CD4-positive, alpha-beta T cell treated with Interleukin-2 at 100 ng/mL for 4 hours (primary cell): ENCODE results near the gene USP49.
A peak's percentile ranks its signal among the peaks of the same experiment; 100 is the strongest.
"Not testable (repeated sequence)": the region's sequence is repeated elsewhere in the genome, so short reads cannot be mapped to it uniquely, and the experiment has no call there.

Experiments
- DNase-seq: peaks from one replicate; pipeline ENCODE4 v3.0.0-alpha.2; 2020; ENCODE audit warnings: low spot score

Gene USP49

DNA sequence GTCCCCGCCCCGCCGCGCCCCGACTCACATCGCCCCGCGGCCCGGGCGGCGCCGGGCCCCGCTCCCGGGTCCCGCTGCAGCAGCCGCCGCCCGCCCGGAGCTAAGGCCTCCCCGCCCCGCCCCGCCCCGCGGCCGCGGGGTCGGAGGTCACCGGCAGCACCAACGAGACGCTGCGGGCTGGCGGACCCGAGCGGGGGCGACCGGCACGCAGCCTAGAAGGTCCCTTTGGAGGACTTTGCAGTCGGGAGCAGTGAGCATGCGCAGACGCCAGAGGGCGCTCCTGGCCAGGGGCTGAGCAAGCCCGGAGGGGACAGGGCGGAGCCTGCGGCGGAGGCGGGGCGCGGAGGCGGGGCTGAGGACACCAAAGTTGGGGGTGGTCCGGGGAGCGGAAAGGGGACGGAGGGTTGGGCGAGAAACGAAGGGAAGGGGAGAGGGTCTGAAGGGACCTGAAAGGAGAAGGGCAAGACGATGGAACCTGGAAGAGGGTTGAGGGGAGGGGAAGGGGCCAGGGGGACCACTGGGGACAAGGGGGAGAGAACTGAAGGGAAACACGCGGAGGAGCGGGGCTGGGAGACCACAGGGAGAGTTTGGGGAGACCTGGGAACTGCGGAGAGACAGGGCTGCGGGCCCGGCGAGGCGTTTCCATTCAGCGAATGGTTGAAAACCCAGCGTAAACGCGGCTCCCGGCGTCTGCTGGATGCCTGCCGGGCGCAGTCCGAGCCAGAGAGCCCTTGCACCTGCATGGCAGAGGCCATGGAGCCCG is 115.2 kb downstream of the USP49 start, which contains the start of gene FRS3:
Gene FRS3, minus strand, starts transcription at position 113 of the 763 bp plus-strand sequence. CDS start 2,913 bp downstream, outside the sequence.
- DNase-seq: peak; percentile 99

DNA sequence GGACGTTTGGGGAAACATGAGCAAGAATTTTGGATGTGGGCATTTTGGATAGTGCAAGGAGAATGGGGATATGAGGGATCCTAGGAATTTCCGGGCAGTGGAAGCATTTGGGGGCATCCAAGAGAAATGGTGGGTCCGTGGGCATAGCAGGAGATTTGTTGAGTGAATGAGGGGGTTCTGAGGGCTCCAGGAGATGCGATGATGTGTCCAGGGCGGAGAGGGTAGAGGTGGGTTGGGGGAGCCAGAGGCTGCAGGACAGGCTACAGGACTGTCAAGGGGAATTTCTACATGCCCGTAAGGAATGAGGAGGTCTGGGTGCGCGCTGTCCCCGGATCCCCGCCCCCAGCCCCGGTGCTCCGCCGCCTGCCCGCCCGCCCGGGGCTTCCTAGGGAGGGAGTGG is 115.8 kb downstream of the USP49 start:
- DNase-seq: no peak

DNA sequence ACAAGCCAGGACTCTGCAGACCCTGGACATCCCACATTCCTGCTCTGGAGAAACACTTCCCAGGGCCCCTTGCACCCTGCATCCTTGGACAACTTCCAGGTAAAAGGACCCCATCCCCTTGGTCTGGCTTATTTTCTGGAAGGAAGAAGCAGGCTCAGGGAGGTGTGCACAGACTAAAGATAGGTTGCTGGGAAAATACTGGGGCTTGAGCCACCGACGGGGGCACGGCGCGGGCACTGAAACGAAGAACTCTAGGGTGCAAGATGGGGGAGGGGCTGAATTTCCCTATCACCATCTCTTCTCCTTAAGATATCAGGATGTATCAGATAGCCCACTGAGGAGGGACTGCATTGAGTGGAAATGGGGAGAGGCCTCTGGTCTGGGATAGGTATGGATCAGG is 116.3 kb downstream of the USP49 start:
- no peak for DNase-seq

DNA sequence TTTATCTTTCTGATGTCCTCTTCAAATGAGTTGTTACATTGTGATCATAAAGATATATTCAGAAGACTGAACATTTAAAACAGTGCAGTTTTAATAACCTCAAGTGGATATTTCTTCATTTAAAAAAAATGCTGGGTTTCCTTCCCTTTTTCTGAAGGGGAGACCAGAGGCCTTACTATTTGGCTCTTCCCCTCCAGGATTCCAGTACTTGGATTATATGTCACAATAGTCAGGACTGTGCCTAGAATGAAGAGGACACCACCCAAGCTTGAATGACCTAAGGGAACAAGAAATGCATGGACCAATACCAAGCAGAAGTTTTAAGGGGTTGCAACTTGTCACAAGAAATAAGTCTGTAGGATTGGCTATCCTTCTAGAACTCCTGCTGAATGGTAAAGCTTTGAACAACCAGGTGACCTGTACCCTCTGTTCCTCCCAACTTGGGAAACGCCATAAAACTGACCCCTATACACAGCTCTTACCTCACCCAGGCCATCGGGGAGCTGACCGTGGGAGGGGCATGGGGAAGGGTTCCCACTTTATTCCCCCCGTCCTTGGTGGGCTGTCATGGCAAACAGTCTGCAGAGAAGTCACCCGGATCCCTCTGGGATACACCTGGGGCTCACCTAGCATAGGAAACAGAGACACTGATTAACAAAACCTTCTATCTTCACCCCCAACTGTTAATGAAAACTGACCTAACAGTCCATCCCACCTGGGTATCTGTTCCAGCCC is 117.5 kb downstream of the USP49 start:
- DNase-seq: no peak

DNA sequence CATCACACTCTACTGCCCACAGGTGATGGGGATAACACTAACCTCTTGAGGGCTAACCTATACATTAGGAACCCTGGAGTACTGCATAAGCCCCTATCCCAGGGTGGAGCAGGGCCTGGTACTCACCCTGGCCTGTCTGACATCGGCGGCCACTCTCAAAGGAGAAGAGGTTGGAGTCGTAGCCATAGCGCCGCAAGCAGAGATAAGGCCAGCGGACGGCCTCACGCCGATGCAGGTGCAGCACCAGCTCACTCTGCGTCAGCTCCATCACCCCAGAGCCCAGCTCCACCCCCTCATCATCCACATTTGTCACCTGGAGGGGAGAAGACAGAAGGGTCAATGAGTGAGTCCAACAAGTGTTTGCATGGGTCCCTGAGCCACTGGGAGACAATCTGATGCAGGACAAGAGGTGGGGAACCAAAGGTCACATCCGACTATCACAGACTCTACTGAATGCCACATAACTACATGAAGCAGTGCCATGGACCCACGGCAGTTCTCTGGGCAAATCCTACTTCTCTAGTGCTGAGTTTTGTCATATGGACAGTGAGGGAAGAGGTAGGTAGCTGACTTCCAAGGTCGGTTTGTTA is 119.8 kb downstream of the USP49 start:
- no peak for DNase-seq

DNA sequence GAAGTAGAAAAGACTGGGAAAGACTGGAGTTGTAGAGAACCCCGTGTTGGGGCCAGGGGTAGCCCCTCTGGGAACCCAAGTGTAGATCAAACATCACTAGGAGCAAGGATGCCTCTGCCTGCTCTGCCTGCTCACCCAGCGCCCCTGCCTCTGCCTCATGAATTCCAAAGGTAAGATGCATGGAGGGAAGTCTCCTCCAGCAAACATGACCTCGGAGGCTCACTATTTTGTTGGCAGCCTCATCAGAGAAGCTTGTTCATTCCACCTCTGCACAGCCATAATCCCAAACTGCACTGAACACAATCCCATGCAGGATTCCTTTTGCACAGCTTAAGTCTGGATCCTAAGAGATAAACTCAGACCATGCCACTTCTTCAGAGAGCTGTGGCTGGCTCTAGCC is 120.3 kb downstream of the USP49 start:
- DNase-seq: no peak

DNA sequence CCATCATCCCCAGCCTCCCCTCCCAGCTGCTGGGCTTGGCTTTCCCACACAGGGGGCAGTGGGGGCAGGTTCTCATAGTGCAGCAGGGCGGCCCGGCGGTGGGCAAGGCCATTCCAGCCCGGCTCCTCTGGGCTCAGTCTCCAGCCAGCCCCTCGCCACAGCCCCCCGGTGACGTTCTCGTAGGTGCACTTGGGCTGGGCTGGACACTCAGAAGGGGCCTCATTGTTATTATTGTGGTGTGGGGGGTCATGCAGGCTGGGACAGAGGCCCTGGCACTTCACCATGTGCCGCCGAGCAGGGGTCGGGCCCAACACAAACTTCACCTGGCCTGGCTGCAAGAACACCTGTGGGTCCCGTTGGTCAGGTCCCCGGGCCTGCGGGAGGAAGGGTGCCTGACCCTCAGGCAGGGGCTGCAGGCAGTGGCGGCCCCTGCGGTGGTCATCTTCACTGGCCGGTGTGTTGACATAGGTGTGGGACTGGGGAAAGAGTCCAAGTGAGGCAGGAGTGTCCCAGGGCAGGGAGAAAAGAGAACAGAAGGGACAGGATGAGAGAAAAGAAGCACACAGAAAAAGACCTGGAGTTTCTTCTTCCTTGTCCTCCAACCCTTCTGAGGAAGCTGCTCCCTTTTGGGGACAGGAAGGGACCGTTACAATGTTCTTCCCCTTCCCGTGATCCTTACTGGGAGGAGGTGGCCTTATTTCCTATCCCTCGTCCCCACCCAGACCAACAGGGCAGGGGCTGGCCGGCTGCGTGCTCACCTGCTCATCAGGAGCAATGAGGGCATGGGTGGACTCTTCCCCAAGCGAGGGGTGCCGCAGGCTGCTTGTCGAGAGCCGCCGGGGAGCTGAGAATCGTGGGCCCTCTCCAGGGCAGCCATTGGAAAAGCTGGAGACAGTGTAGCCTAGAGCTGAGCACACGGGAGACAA is 123.9 kb downstream of the USP49 start:
- no peak for DNase-seq

DNA sequence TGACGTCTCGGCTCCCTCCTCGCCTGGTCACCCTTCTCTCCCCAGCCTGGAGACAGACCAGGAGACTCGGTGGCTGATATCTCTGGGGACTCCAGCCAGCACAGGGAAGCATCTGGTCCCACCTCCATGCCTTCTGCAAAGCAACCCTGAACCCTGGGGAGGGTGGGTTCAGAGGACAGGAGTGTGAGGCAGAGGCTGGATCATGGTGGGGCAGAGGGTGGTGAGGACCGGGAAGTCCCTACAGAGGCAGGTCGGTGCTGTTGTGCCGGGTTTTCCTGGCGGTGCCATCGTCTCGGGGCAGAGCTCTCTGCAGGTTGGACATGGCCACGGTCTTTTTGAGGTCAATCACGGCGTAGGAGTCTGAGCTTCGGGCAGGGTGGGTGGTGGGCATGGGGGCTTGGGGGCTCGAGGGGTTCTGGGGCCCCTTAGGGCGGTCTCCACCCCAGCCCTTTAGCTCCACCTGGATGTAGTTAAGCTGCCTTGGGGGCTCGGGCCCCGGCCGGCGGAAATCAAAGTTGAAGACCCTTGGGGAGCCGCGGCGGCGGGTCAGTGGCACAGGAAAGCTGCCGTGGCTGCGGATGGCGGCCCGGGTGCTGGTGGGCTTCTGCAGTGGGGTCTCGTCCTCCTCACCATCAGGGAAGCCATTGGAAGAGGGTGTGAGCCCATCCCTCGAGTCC is 124.7 kb downstream of the USP49 start:
- no peak for DNase-seq

DNA sequence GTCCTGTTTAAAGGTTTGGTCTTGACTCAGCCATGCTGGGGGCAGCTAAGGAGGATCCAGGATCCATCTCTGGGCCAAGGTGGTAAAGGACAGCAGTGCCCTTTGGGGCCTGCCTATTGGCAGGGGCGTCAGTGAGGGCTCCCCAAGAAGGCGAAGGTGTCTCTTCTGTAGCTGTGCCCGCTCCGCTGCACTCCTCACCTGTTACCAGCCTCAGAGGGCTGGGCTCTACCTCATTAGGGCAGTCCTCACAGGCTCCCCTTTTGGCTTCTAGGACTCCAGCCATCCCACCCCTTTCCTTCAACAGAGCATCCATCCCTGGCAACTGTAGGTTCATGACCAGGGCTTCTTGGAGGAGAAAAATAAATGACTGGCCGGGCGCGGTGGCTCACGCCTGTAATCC is 125.8 kb downstream of the USP49 start:
- DNase-seq: no peak

DNA sequence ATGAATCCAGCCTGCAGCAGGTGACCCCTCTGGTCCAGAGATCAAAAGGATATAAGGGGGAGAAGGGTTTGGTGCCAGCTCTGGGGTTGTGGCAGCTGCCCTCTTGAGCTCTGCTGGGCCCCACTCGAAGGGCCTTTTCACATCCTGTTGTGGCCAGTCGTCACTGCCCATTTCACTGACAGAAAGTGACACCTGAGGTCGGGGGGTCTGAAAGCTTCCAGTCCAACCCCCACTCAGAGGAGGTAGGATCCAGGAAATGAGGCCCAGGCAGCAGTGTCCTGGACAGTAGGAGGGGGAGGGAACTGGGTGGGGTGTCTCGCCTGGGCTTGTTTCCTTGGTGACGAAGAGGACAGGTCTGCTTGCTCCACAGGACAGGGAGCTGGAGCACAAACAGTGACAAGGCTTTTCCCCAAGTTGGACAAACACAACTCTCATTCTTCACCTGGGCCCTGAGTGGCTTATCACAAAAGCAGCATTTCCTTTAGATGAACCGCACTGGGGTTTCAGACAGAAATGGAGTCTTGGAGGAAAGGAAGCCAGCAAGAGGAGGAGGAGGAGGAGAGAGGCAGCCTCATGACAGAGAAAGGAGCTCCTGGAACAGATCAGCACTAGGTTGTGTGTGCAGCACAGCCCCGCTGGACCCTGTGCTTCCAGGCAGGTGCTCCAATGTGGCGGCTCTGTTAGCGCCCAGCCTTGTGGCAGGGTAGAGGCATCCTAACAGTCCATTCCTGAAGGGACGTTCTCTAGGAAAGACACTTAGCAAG is 126.4 kb downstream of the USP49 start:
- DNase-seq: no peak

DNA sequence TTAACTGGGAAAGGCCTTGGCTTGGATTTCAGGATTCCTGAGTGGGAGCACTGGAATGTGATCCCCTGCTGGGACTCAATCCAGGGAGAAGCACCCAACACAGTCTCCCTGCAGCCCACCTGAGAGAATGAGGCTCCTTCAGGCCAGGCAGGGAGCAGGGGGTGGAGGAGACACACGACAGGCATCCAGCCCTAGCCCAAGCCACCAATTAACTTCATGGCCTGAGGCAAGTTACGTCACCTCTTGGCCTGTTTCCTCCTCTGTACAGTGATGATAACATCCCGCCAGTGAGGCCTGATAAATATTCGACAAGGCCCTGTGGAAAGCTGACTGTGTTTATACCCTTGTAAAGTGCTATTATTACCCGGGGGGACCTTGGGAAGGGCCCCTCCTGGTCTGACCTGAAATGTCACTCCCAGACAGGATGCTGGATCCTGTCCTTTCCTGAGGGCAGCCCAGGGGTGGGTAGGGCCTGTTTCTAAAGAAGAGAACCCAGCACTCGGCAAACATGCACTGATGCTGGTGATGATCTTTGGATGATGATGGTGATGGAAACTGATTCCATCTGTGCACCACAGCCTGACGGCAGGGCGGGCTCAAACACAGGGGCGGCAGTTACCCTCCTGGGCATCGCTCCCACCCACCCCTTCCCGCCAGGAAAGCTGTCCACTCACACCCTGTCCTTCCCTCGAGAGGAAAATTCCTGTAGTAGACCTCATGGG is 127.9 kb downstream of the USP49 start:
- no peak for DNase-seq

DNA sequence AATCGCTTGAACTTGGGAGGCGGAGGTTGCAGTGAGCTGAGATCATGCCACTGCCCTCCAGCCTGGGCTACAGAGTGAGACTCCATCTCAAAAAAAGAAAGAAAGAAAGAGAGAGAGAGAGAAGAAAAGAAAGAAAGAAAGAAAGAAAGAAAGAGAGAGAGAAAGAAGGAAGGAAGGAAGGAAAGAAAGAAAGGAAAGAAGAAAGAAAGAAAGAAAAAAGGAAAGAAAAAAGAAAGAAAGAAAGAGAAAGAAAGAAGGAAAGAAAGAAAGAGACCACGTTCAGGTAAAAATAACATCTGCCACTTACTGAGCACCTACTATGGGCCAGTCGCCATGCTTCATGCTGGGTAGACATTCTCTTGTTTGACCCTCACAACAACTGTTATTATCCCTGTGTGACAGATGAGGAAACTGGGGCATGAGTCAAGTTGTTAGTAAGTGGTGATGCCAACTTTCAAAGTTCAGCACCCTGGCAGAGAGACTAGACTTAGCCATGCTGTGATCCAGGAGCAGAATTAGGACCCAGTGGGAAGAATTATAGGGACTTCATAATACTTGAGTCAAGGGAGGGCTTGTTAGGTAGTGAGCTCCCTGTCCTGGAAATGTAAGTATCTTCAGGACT is 129.0 kb downstream of the USP49 start:
- DNase-seq: not testable (repeated sequence)

DNA sequence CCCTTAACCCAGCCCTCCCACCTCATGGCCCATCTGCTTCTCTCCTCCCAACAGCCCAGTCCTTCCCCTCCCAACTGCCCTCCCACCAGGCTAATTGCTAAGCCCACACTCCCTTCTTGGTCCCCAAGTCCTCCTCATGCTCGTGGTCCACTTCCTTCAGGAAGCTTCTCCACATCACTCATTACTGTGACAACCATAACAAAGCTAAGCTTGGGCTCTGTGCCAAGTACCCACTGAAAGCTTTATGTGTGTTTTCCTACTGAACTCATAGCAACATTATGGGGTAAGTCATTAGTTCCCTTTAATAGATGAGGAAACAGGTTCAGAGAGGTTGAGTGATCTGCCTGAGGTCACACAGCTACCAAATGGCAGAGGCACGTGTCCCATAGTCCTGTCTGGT is 131.7 kb downstream of the USP49 start:
- DNase-seq: no peak

DNA sequence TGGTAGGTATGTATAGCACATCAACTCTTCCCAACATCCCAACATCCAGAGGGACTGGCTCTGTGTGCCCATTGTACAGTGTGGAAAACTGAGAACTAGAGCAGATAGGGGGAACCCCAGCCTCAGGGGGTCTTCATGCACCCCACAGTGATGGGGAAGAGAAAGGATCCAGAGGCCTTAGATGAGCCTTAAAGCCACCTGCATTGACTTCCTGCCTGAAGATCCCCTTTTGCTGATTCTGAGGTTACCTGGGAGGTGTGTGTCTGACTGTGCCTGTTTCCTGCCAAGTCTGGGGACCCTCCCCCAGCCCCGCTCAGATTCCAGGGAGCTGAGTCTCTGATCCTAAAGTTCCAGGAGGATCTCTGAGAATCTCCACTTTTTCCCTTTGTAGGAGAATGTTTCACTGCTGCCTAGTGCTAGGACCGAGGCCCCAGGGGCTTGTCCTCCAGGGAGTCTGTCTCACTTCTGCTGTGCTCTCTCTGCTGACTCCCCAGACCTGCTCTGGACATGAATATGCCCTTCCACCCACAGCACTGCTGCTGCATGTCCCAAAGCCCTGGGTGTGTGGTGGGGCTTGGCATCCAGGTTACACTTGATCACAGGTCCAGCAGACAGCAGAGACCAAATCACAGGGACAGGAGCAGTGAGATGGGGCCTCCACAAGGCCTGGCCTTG is 135.1 kb downstream of the USP49 start:
- no peak for DNase-seq

DNA sequence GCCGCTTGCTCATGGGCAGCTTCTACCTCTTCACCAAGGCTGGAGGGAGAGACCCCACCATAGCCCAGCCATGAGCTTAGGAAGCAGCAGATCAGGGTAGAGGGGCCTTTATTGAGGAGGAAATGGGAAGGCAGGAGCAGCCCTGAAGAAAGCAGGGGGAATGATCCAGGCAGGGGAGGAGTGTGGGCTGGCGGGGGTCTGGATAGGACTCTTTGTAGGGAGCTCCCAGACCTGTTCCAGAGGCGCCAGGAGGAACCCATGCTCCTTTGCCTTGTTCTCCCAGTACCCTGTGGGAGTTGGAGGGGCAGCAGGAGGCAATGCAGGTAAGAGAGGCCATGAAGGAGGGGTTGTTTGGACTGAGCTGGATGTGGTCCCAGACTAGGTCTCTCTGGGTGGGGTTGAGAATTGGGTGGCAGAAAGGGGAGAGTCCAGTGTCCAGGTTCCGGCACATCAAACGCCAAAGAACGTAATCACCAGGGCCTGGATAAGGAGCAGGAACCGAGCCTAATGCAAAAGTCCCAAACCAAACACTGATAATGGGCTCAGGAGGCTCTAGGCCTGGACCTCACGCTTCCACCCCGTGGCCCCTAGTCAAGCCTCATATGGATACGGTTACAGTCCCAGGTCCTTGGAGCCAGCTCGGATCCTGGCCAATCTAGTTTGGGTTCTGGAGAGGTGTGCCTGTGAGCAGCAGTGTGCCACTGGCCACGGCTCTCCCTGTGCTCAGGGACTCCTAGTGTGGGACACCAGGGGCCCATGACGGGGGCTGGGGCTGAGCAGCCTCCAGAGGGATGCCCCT is 135.9 kb downstream of the USP49 start:
- DNase-seq: no peak

DNA sequence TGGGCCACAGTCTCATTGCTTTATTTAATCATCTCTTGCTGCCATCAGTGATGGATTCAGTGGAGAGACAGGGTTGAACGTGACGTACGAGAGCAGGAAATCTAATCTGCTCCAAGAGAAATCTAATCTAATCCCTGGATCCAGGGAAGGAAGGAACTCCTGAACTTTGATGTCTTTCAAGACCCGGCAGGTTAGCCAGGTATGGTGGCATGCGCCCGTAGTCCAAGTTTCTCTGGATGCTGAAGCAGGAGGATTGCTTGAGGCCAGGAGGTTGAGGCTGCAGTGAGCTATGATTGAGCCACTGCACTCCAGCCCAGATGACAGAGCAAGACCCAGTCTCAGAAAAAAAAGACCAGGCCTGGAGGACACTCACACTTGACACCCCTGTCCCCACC is 136.5 kb downstream of the USP49 start:
- no peak for DNase-seq

DNA sequence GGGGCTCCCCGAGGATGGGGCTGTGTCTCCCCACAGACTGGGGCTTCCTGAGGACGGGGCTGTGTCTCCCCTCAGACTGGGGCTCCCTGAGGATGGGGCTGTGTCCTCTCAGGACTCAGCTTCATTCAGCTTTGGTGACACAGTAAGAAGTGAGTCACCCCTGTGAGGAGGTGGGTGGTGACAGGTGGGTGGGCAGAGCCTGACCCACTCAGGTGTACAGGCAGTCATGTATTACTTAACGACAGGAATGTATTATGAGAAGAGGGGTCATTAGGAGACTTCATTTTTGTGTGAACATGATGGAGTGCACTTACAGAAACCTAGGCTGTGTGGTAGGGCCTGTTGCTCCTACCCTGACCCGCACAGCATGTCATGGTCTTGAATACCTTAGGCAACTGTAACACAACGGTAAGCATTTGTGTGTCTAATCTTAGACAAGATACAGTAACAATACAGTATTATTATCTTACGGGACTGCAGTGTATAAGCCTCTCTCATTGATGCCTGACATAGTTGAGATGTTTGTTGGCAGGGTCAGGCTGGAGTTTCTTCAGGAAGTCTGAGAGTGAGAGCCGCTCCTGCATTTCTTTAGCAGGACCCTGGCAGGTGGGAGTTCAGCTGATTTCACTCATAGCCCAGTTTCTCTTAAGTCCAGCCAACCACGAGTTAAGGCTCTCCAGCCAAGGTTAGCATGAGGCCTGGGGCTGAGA is 137.1 kb downstream of the USP49 start:
- no peak for DNase-seq

DNA sequence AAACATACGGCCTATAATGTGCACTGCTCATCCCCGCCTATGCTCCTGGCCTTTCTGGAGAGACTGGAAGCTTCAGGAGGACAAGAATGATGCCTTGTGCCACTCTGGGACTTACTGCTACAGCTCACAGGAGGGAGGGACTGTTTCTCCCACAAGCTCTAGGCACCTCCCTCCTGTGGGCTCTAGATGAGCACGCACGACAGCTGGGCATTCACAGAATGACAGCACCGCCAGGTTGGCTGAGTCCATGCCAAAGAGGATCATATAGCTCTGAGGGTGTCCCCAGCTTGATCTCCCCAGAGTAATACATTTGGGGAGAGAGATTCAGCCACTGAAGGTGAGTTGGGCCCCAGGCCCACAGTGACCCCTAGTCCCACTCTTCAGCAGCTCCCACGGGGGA is 137.9 kb downstream of the USP49 start:
- DNase-seq: no peak
